Activated CD4-positive, alpha-beta T cell treated with anti-CD3 and anti-CD28 coated beads, Interleukin-2, amount 10 ng/mL, durations not matched to agents 7 days and 5 days (primary cell): ENCODE measurements around the gene SNX4. TPM values are rescaled to one million over a fixed set of nuclear protein-coding genes. Genes with fewer than 3 reads are reported as not detected.
"Not testable (repeated sequence)": the region's sequence is repeated elsewhere in the genome, so short reads cannot be mapped to it uniquely, and the experiment has no call there.

Source experiments
- CTCF ChIA-PET: fragments of 350-600 bp; sonication (Branson Sonifier 250); formaldehyde crosslinking; loops from one replicate; lab custom pipeline; 2021; ENCODE audit warnings: antibody characterized with exemption; lab: Charles Lee
- POLR2A ChIA-PET: fragments of 350-600 bp; sonication (Branson Sonifier 250); formaldehyde crosslinking; loops from one replicate; lab custom pipeline; 2021; ENCODE audit warnings: antibody characterized with exemption; lab: Charles Lee
- DNase-seq: peaks from one replicate; pipeline ENCODE4 v3.0.0-alpha.2; 2020
- H3K27ac Mint-ChIP-seq: one replicate; pipeline ENCODE4 v1.8.0; 2021; ENCODE audit warnings: mild to moderate bottlenecking, moderate library complexity, mixed read lengths
- H3K27me3 Mint-ChIP-seq: one replicate; pipeline ENCODE4 v1.8.0; 2021; ENCODE audit warnings: mixed read lengths
- H3K36me3 Mint-ChIP-seq: one replicate; pipeline ENCODE4 v1.8.0; 2021; ENCODE audit warnings: low read depth, mixed read lengths
- H3K4me1 Mint-ChIP-seq: one replicate; pipeline ENCODE4 v1.8.0; 2021; ENCODE audit warnings: mixed read lengths
- H3K4me3 Mint-ChIP-seq: one replicate; pipeline ENCODE4 v1.8.0; 2021; ENCODE audit warnings: mild to moderate bottlenecking, moderate library complexity, mixed read lengths
- H3K9me3 Mint-ChIP-seq: one replicate; pipeline ENCODE4 v1.8.0; 2021; ENCODE audit warnings: mixed read lengths
- total RNA-seq, 2 experiments: library from RNA; stranded (reverse); gene quantifications; one replicate each; pipeline ENCODE4 v1.2.3, GENCODE V29; 2021

The SNX4 gene
- total RNA-seq, 2 experiments from 2014 or later, result 30.7 to 33.8 TPM

DNA sequence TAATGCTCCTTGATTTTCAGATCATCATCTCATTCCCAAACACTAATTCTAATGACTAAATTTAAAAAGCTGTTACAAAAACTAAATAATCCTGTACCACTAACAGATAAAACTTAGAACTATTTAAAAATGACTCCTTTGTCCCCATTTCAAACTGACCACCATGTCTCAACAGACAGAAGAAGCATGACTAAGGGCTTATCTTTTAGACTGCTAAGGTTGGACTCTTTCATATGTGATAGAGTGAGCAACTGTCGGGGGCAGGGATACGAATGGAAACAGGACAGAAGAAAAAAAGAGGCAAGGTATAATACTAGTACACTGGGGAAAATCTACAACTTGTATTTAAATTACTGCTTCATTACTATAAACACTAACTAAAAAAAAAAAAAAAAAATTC, 23.3 kb downstream of the SNX4 start:
- POLR2A ChIA-PET, result no interaction called here
- no peak overlapping the region for H3K4me3 Mint-ChIP-seq
- H3K27ac Mint-ChIP-seq, result no peak overlapping the region

DNA sequence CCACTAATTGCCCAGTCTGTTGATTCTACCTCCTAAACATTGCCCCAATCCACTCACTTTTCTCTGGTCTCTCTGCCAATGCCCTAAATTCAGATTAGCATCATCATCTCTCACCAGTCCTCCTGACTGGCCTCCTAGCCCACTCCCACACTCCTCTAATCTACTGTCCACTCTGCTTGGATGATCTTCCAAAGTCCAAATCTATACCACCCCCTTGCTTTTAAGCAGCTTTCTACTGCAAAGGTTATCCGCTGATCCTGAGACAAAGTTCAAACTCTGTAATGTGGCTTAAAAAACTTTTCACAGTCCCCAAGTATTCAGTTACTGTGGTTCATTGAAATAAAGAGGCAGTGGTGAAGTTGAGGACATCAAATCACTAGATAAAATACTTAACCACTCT, 37.6 kb downstream of the SNX4 start:
- H3K9me3 Mint-ChIP-seq, result no peaks in the 10 kb centered on the region

More for the DNA sequence above, 23.3 kb downstream of the SNX4 start:
- Mint-ChIP-seq H3K27me3 (no peaks in the 10 kb centered on the region), H3K4me1 (no peaks in the 10 kb centered on the region), H3K9me3 (no peaks in the 10 kb centered on the region), H3K36me3 (peaks cover 30% of the 10 kb centered on the region)
- CTCF ChIA-PET, result interaction anchor here (0.7 kb wide), 1 partner anchor 45 kb away, joined by 4 read pairs; no protein-coding TSS in a partner anchor
- DNase-seq, result no peak

DNA sequence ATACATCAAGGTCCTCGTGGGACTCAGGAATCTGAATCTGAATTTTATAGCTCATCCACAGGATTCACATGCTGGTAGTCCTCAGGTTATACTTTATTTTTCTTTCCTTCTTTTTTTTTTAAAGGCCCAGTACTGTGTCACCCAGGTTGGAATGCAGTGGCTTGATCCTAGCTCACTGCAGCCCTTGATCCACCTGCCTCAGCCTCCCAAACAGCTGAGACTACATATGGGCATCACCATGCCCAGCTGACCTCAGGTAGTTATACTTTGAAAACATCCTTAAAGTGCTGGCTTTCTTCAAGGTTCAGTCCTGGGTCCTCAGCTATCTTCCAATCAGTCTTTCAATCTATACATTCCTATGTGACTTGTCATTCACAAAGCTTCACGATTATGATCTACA, 38.2 kb downstream of the SNX4 start:
- no peaks in the 10 kb centered on the region for H3K27me3 Mint-ChIP-seq
- CTCF ChIA-PET, result interaction anchor here (0.6 to 1.4 kb wide), 3 partner anchors 22 to 25 kb away, joined by 3 to 4 read pairs (median 3); no protein-coding TSS in a partner anchor

More for the DNA sequence above, 37.6 kb downstream of the SNX4 start:
- POLR2A ChIA-PET, result no interaction called here
- no peak for DNase-seq
- peaks cover 14% of the 10 kb centered on the region for H3K36me3 Mint-ChIP-seq
- H3K4me3 Mint-ChIP-seq, result no peak overlapping the region
- no peak overlapping the region for H3K27ac Mint-ChIP-seq
- H3K27me3 Mint-ChIP-seq, result no peaks in the 10 kb centered on the region
- CTCF ChIA-PET, result interaction anchor here (0.9 kb wide), 1 partner anchor 23 kb away, joined by 3 read pairs; no protein-coding TSS in a partner anchor
- no peaks in the 10 kb centered on the region for H3K4me1 Mint-ChIP-seq

DNA sequence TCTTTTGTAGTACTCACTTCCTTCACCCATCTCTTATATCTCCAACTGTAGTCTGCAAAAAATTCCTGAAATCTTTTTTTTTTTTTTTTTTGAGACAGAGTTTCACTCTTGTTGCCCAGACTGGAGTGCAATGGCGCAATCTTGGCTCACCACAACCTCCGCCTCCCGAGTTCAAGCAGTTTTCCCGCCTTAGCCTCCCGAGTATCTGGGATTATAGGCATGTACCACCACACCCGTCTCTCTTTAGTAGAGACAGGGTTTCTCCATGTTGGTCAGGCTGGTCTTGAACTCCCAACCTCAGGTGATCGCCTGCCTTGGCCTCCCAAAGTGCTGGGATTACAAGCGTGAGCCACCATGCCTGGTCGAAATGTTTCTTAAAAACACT, 38.6 kb downstream of the SNX4 start:
- POLR2A ChIA-PET, H3K4me3 Mint-ChIP-seq, H3K27ac Mint-ChIP-seq, H3K4me1 Mint-ChIP-seq, H3K27me3 Mint-ChIP-seq, DNase-seq, H3K9me3 Mint-ChIP-seq: not testable (repeated sequence)
- peaks cover 10% of the 10 kb centered on the region for H3K36me3 Mint-ChIP-seq
- CTCF ChIA-PET, result interaction anchor here (0.9 to 1.4 kb wide), 3 partner anchors 10 to 23 kb away, joined by 3 to 4 read pairs (median 3); no protein-coding TSS in a partner anchor

More for the DNA sequence above, 38.2 kb downstream of the SNX4 start:
- Mint-ChIP-seq H3K4me1 (no peaks in the 10 kb centered on the region), H3K9me3 (no peaks in the 10 kb centered on the region), H3K4me3 (no peak overlapping the region), H3K36me3 (peaks cover 12% of the 10 kb centered on the region), H3K27ac (no peak overlapping the region)
- no peak for DNase-seq
- POLR2A ChIA-PET, result no interaction called here

DNA sequence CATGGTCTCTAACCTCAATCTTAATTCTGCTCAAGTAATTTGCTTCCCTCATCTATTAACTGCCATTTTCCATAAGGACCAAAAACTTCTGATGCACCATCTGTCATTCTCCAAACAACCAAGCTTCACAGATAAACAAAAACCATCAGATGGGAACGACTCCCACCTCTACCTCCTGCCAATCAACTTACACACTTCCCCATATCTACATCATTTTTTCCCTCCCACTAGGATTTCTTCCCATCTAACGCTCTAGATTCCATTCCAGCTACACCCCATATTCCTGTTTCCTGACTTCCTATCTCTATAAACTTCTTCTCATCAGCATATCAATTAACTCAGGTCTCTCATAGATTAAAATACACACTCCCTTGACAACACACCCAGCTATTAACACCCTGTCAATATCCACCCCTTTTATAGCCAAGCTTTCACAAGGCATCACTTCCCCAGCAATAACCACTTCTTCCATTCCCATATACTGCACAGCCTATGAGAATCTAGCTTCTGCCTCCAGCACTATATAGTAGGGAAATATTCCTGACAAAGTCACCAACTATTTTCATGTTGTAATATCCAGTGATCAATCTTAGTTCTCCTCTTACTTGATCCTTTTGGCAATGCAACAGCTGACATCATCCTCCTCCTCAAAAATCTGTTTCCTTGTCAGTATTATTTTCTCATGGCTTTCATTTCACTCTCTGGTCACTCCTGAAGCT, 39.2 kb downstream of the SNX4 start:
- Mint-ChIP-seq H3K27me3 (no peaks in the 10 kb centered on the region), H3K4me1 (no peaks in the 10 kb centered on the region)
- POLR2A ChIA-PET, result no interaction called here

DNA sequence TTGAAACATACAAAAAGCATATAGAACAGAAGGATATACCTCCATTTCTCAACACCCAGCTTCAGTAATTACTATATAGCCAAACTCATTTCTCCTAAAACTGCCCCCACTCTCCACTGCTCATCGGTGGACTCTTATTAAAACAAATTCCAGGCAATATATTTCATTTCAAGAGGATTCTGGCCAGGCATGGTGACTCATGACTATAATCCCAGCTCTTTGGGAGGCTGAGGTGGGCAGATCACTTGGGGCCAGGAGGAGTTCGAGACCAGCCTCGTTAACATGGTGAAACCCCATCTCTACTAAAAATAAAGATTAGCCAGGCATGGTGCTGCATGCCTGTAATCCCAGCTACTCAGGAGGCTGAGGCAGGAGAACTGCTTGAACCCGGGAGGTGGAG, 40.9 kb downstream of the SNX4 start:
- POLR2A ChIA-PET, result no interaction called here

More for the DNA sequence above, 39.2 kb downstream of the SNX4 start:
- no peak for DNase-seq
- Mint-ChIP-seq H3K4me3 (no peak overlapping the region), H3K9me3 (no peaks in the 10 kb centered on the region), H3K27ac (no peak overlapping the region), H3K36me3 (peaks cover 10% of the 10 kb centered on the region)
- CTCF ChIA-PET, result interaction anchor here (0.9 to 1.4 kb wide), 3 partner anchors 10 to 23 kb away, joined by 3 to 4 read pairs (median 3); no protein-coding TSS in a partner anchor

GRCh38 chr3:125478326-125478725, 41.7 kb downstream of the SNX4 start:
- no peaks in the 10 kb centered on the region for H3K4me1 Mint-ChIP-seq
- DNase-seq, result no peak
- POLR2A ChIA-PET, result interaction anchor here (0.9 kb wide), 1 partner anchor 42 kb away, joined by 3 read pairs; the partner anchor contains the start of gene SNX4
- H3K27ac Mint-ChIP-seq, result no peak overlapping the region
- no peak overlapping the region for H3K4me3 Mint-ChIP-seq
- CTCF ChIA-PET, result no interaction called here
- peaks cover 15% of the 10 kb centered on the region for H3K36me3 Mint-ChIP-seq
- H3K9me3 Mint-ChIP-seq, result no peaks in the 10 kb centered on the region
- no peaks in the 10 kb centered on the region for H3K27me3 Mint-ChIP-seq

More for the DNA sequence above, 40.9 kb downstream of the SNX4 start:
- Mint-ChIP-seq H3K4me3 (no peak overlapping the region), H3K9me3 (no peaks in the 10 kb centered on the region), H3K27me3 (no peaks in the 10 kb centered on the region), H3K27ac (no peak overlapping the region), H3K4me1 (no peaks in the 10 kb centered on the region), H3K36me3 (peaks cover 10% of the 10 kb centered on the region)
- no peak for DNase-seq
- CTCF ChIA-PET, result no interaction called here

GRCh38 chr3:125477701-125478100, 42.3 kb downstream of the SNX4 start:
- no peak for DNase-seq
- H3K27ac Mint-ChIP-seq, result no peak overlapping the region
- peaks cover 18% of the 10 kb centered on the region for H3K36me3 Mint-ChIP-seq
- H3K27me3 Mint-ChIP-seq, result no peaks in the 10 kb centered on the region
- no peak overlapping the region for H3K4me3 Mint-ChIP-seq
- CTCF ChIA-PET, result interaction anchor here (0.6 kb wide), 1 partner anchor 529 kb away, joined by 3 read pairs; no protein-coding TSS in a partner anchor
- H3K4me1 Mint-ChIP-seq, result no peaks in the 10 kb centered on the region
- H3K9me3 Mint-ChIP-seq, result no peaks in the 10 kb centered on the region
- POLR2A ChIA-PET, result interaction anchor here (0.9 kb wide), 1 partner anchor 42 kb away, joined by 3 read pairs; the partner anchor contains the start of gene SNX4

GRCh38 chr3:125470671-125471070, 49.3 kb downstream of the SNX4 start:
- no peak for DNase-seq
- Mint-ChIP-seq H3K36me3 (peaks cover 36% of the 10 kb centered on the region), H3K4me3 (no peak overlapping the region), H3K4me1 (no peaks in the 10 kb centered on the region), H3K9me3 (no peaks in the 10 kb centered on the region), H3K27ac (no peak overlapping the region), H3K27me3 (no peaks in the 10 kb centered on the region)
- ChIA-PET CTCF (interaction anchor here (0.9 kb wide), 1 partner anchor 359 kb away, joined by 4 read pairs; no protein-coding TSS in a partner anchor), POLR2A (no interaction called here)

DNA sequence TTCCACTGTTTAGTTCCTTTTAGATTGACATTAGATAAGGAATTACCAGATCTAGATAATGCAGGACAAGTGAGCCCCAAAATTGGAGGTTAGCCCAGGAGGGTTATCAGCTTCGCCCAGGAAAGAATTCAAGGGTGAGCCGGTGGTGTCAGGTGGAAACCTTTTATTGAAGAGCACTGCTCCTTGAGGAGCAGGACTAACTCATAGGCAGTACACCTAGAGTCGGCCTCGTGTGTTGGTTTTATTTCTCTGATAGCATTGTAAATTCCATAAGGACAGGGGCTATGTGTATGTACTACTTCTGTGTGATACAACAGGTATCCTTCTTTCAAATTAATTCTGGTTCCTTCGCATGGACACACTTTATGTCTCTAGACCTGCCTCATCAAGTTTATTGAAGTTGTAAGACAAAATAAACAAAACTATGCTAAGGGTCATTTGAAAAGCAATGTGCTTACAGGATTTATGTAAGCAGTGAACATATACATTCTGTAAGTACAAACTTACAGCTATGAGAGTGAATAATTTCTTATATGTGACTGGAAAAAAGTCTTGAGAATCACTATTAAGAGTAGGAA, 57.2 kb downstream of the SNX4 start:
- ChIA-PET CTCF (no interaction called here), POLR2A (no interaction called here)

GRCh38 chr3:125461896-125462295, 58.1 kb downstream of the SNX4 start:
- Mint-ChIP-seq H3K4me3 (no peak overlapping the region), H3K4me1 (no peaks in the 10 kb centered on the region), H3K36me3 (peaks cover 19% of the 10 kb centered on the region), H3K27me3 (no peaks in the 10 kb centered on the region), H3K9me3 (no peaks in the 10 kb centered on the region), H3K27ac (no peak overlapping the region)
- POLR2A ChIA-PET, result interaction anchor here (0.7 kb wide), 1 partner anchor 49 kb away, joined by 3 read pairs; no protein-coding TSS in a partner anchor
- no peak for DNase-seq
- CTCF ChIA-PET, result no interaction called here

More for the DNA sequence above, 57.2 kb downstream of the SNX4 start:
- H3K9me3 Mint-ChIP-seq, result no peaks in the 10 kb centered on the region
- H3K4me3 Mint-ChIP-seq, result no peak overlapping the region
- no peak for DNase-seq
- H3K27ac Mint-ChIP-seq, result no peak overlapping the region
- peaks cover 20% of the 10 kb centered on the region for H3K36me3 Mint-ChIP-seq
- H3K4me1 Mint-ChIP-seq, result no peaks in the 10 kb centered on the region
- H3K27me3 Mint-ChIP-seq, result no peaks in the 10 kb centered on the region

DNA sequence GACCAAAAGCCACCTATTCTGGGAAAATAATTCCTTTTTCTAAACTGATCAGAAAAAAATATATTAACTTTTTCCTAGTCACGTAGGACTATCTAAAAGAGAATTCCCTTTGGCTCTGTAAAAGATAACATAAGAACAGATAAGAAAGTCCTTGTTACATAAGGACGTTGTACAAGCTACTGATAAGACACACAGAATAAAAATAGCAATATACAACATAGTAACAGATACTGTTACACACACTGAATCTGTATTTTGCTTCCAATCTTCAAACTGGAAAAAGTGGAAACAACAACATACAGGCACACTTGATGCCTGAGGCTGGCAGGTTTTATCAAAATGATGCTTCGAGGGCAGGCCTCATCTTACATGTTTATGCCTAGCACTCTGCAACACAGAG, 59.8 kb downstream of the SNX4 start:
- ChIA-PET CTCF (interaction anchor here (1.2 kb wide), 1 partner anchor 22 kb away, joined by 3 read pairs; no protein-coding TSS in a partner anchor), POLR2A (no interaction called here)
- no peaks in the 10 kb centered on the region for H3K9me3 Mint-ChIP-seq
- peaks cover 25% of the 10 kb centered on the region for H3K36me3 Mint-ChIP-seq
- H3K27me3 Mint-ChIP-seq, result no peaks in the 10 kb centered on the region
- no peak overlapping the region for H3K27ac Mint-ChIP-seq
- no peaks in the 10 kb centered on the region for H3K4me1 Mint-ChIP-seq
- H3K4me3 Mint-ChIP-seq, result no peak overlapping the region
- no peak for DNase-seq

GRCh38 chr3:125443923-125444322, 76.1 kb downstream of the SNX4 start:
- Mint-ChIP-seq H3K36me3 (peaks cover 18% of the 10 kb centered on the region), H3K9me3 (peaks cover 5% of the 10 kb centered on the region), H3K27ac (no peak overlapping the region), H3K4me1 (no peaks in the 10 kb centered on the region), H3K27me3 (peaks cover 3% of the 10 kb centered on the region), H3K4me3 (no peak overlapping the region)
- CTCF ChIA-PET, result interaction anchor here (0.5 kb wide), 1 partner anchor 398 kb away, joined by 3 read pairs; no protein-coding TSS in a partner anchor
- DNase-seq, result no peak
- POLR2A ChIA-PET, result no interaction called here
